ENCODE measurements around the gene CYP27B1.

CYP27B1 gene

DNA sequence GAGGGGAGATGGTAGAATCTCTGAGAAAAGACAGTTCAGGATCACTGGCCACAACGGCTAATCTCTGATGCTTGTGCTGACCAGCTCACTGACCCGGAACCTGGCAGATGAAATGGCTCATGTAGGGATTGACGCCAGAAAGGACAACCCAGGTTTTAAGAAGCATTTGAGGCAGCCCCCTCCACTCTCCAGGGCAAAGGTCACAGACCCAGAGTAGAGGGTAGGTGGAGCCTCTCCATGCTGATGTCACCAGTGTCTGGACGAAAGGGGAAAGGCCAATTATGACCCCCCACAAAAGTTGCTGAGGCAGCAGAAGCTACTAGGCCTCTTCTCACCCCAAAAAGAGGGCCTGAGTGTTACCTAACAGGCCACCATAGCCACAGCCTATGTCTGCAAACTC is 3.9 kb upstream of the CYP27B1 start:
- peak overlapping the region; percentile 98 for H3K4me3 Mint-ChIP-seq
- DNase-seq (ENCODE audit: low spot score in 2 of 2) (no peak), ATAC-seq (replicated peaks; ENCODE audit: extremely low read depth, poor library complexity, severe bottlenecking) (no peak)
- H3K27ac Mint-ChIP-seq (ENCODE audit: low read depth): no peak overlapping the region
- peaks cover 10% of the 10 kb centered on the region for H3K36me3 Mint-ChIP-seq (ENCODE audit: insufficient read depth)
- no peaks in the 10 kb centered on the region for H3K9me3 Mint-ChIP-seq
- peaks cover 23% of the 10 kb centered on the region for H3K4me1 Mint-ChIP-seq
- peaks cover 13% of the 10 kb centered on the region for H3K27me3 Mint-ChIP-seq

GRCh38 chr12:57769594-57769993 is 2.7 kb upstream of the CYP27B1 start:
- ATAC-seq (replicated peaks; ENCODE audit: extremely low read depth, poor library complexity, severe bottlenecking): no peak
- no peak overlapping the region for H3K27ac Mint-ChIP-seq (ENCODE audit: low read depth)

GRCh38 chr12:57767876-57768275 is 998 bp upstream of the CYP27B1 start:
- Mint-ChIP-seq H3K27ac (ENCODE audit: low read depth) (no peak overlapping the region), H3K4me1 (peaks cover 33% of the 10 kb centered on the region), H3K27me3 (peaks cover 39% of the 10 kb centered on the region), H3K36me3 (ENCODE audit: insufficient read depth) (peaks cover 12% of the 10 kb centered on the region), H3K9me3 (no peaks in the 10 kb centered on the region), H3K4me3 (no peak overlapping the region)
- DNase-seq (ENCODE audit: low spot score in 2 of 2) (no peak), ATAC-seq (replicated peaks; ENCODE audit: extremely low read depth, poor library complexity, severe bottlenecking) (no peak)

More at GRCh38 chr12:57769594-57769993, 2.7 kb upstream of the CYP27B1 start:
- peaks cover 12% of the 10 kb centered on the region for H3K36me3 Mint-ChIP-seq (ENCODE audit: insufficient read depth)
- DNase-seq (ENCODE audit: low spot score in 2 of 2): no peak
- peaks cover 31% of the 10 kb centered on the region for H3K4me1 Mint-ChIP-seq
- H3K4me3 Mint-ChIP-seq: no peak overlapping the region
- no peaks in the 10 kb centered on the region for H3K9me3 Mint-ChIP-seq
- H3K27me3 Mint-ChIP-seq: peaks cover 25% of the 10 kb centered on the region

DNA sequence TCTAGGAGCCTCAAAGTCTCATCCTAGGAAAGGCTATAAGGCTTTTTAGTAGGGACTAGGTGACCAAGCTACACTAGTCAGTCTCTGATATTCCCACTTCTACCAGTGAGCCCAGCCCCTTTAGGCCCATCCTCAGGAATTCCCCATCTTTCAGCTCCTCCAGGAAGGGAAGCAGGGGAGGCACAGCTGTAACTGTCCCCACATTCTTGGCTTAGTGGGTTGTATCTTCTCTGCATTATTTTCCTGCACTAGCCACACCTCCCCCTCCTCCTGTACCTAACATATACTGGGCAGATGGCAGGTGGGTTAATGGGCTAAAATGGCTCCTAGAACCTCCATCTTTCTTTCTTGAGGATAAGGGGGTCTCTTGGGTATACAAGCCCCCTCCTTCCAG is 424 bp upstream of the CYP27B1 start:
- no peak overlapping the region for H3K4me3 Mint-ChIP-seq

GRCh38 chr12:57765698-57766463 is 997 bp downstream of the CYP27B1 start:
- Mint-ChIP-seq H3K4me3 (peak overlapping the region; percentile 83), H3K27me3 (peaks cover 39% of the 10 kb centered on the region), H3K9me3 (no peaks in the 10 kb centered on the region), H3K36me3 (ENCODE audit: insufficient read depth) (peaks cover 8% of the 10 kb centered on the region), H3K27ac (ENCODE audit: low read depth) (no peak overlapping the region), H3K4me1 (peaks cover 22% of the 10 kb centered on the region)
- ATAC-seq (replicated peaks; ENCODE audit: extremely low read depth, poor library complexity, severe bottlenecking) (peak; percentile 16), DNase-seq (ENCODE audit: low spot score in 2 of 2) (no peak)

More for the DNA sequence above, 424 bp upstream of the CYP27B1 start:
- DNase-seq (ENCODE audit: low spot score in 2 of 2) (no peak), ATAC-seq (replicated peaks; ENCODE audit: extremely low read depth, poor library complexity, severe bottlenecking) (no peak)
- H3K27ac Mint-ChIP-seq (ENCODE audit: low read depth): no peak overlapping the region
- peaks cover 31% of the 10 kb centered on the region for H3K4me1 Mint-ChIP-seq
- H3K27me3 Mint-ChIP-seq: peaks cover 39% of the 10 kb centered on the region
- H3K36me3 Mint-ChIP-seq (ENCODE audit: insufficient read depth): peaks cover 12% of the 10 kb centered on the region
- H3K9me3 Mint-ChIP-seq: no peaks in the 10 kb centered on the region

DNA sequence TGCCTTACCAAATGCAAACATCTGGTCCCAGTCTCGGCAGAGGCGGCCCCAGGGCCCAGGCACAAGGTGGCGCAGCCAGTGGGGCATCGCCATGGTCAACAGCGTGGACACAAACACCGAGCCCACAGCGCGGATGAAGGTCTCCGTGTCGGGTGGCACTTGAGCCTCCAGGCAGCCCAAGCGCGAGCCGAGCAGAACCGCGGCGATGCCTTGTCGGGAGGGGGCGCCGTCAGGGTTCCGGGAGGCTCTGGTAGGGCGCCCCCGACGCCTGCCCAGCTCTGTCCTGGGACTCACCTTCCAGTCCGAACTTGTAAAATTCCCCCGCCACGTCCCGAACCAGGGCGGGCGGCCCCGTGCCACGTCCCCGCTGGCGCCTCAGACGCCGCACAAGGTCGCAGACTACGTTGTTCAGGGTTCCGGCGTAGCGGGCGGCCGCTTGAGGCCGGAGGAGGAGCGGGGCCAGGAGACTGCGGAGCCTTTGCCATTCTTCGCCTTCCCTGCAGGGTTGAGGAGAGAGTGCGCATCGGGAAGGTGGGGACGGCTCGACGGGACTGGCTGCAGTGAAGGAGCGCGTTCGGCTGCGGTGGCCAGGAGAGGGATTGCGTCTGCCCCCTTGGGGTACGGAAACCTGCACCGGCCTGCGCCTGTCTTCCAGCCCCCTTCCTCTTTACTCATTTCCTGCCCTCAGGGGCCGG is 1.7 kb downstream of the CYP27B1 start:
- ATAC-seq (replicated peaks; ENCODE audit: extremely low read depth, poor library complexity, severe bottlenecking) (peak; percentile 69), DNase-seq (ENCODE audit: low spot score in 2 of 2) (no peak)
- no peak overlapping the region for H3K27ac Mint-ChIP-seq (ENCODE audit: low read depth)
- peaks cover 39% of the 10 kb centered on the region for H3K27me3 Mint-ChIP-seq
- peaks cover 6% of the 10 kb centered on the region for H3K36me3 Mint-ChIP-seq (ENCODE audit: insufficient read depth)
- peaks cover 22% of the 10 kb centered on the region for H3K4me1 Mint-ChIP-seq
- no peaks in the 10 kb centered on the region for H3K9me3 Mint-ChIP-seq
- peak overlapping the region; percentile 83 for H3K4me3 Mint-ChIP-seq

- Mint-ChIP-seq H3K9me3 (no peaks in the 10 kb centered on the region), H3K27ac (ENCODE audit: low read depth) (no peak overlapping the region), H3K36me3 (ENCODE audit: insufficient read depth) (peaks cover 6% of the 10 kb centered on the region), H3K27me3 (peaks cover 39% of the 10 kb centered on the region), H3K4me1 (peaks cover 26% of the 10 kb centered on the region), H3K4me3 (peak overlapping the region; percentile 83)
- no peak for ATAC-seq (replicated peaks; ENCODE audit: extremely low read depth, poor library complexity, severe bottlenecking)
- no peak for DNase-seq (ENCODE audit: low spot score in 2 of 2)
Observed at GRCh38 chr12:57764662-57765002, 2.2 kb downstream of the CYP27B1 start.

GRCh38 chr12:57763881-57764661 is 2.8 kb downstream of the CYP27B1 start:
- H3K27me3 Mint-ChIP-seq: peaks cover 39% of the 10 kb centered on the region
- H3K4me1 Mint-ChIP-seq: peaks cover 31% of the 10 kb centered on the region
- no peaks in the 10 kb centered on the region for H3K9me3 Mint-ChIP-seq
- H3K4me3 Mint-ChIP-seq: peak overlapping the region; percentile 83
- H3K27ac Mint-ChIP-seq (ENCODE audit: low read depth): no peak overlapping the region
- DNase-seq (ENCODE audit: low spot score in 2 of 2) (no peak), ATAC-seq (replicated peaks; ENCODE audit: extremely low read depth, poor library complexity, severe bottlenecking) (no peak)
- H3K36me3 Mint-ChIP-seq (ENCODE audit: insufficient read depth): peaks cover 5% of the 10 kb centered on the region

DNA sequence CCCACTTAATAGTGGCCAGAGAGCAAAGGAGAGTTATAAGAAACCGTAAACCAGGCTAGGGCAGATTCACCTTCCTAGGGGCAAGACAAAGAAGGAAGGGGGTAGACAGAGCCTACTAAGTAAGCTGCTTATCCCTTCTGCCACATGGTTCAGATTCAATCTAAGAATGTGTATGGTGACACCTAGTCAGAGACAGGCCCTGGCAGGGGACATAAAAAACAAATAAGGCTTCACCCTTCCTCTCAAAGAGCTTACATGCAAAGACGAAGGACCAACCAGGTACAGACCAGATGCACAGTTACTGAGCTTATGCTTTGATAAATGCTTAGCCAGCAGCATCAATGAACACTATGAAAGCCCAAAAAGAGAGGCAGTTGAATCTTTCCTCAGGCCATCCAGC is 4.4 kb downstream of the CYP27B1 start:
- Mint-ChIP-seq H3K9me3 (no peaks in the 10 kb centered on the region), H3K36me3 (ENCODE audit: insufficient read depth) (peaks cover 6% of the 10 kb centered on the region), H3K27me3 (peaks cover 39% of the 10 kb centered on the region), H3K4me1 (peaks cover 39% of the 10 kb centered on the region), H3K27ac (ENCODE audit: low read depth) (no peak overlapping the region), H3K4me3 (no peak overlapping the region)
- no peak for ATAC-seq (replicated peaks; ENCODE audit: extremely low read depth, poor library complexity, severe bottlenecking)
- no peak for DNase-seq (ENCODE audit: low spot score in 2 of 2)

DNA sequence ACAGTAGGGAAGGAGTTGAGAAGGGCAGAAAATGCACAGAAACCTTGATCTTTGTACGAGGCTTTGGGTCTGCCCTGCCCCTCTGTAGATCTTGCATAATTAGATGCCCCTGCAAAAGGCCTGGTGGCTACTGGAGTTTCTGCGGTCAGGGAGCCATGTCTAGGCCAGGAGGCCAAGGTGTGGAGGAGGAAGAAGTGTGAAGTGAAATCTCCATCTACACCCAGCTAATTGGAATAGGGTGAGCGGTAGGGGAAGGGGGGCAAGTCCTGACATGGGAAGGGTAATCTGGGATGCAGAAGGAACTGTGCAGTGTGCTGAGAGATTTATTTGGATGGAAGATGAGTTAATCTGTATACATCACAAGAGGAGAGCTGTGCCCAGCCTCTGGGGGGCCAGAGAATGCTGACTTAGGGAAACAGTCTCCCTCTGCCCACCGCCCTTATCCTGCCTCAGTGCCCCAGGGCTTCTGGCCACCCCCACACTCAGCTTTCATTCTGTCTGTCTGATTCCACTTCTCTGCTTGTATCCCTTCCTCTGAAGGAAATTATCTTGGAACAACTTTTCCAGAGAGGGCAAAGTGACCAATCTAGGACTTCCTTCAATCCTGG is 5.4 kb downstream of the CYP27B1 start:
- no peak for ATAC-seq (replicated peaks; ENCODE audit: extremely low read depth, poor library complexity, severe bottlenecking)
- H3K27me3 Mint-ChIP-seq: peaks cover 31% of the 10 kb centered on the region
- no peak overlapping the region for H3K4me3 Mint-ChIP-seq
- peaks cover 42% of the 10 kb centered on the region for H3K4me1 Mint-ChIP-seq
- peaks cover 13% of the 10 kb centered on the region for H3K36me3 Mint-ChIP-seq (ENCODE audit: insufficient read depth)
- DNase-seq (ENCODE audit: low spot score in 2 of 2): no peak
- H3K9me3 Mint-ChIP-seq: no peaks in the 10 kb centered on the region
- no peak overlapping the region for H3K27ac Mint-ChIP-seq (ENCODE audit: low read depth)

DNA sequence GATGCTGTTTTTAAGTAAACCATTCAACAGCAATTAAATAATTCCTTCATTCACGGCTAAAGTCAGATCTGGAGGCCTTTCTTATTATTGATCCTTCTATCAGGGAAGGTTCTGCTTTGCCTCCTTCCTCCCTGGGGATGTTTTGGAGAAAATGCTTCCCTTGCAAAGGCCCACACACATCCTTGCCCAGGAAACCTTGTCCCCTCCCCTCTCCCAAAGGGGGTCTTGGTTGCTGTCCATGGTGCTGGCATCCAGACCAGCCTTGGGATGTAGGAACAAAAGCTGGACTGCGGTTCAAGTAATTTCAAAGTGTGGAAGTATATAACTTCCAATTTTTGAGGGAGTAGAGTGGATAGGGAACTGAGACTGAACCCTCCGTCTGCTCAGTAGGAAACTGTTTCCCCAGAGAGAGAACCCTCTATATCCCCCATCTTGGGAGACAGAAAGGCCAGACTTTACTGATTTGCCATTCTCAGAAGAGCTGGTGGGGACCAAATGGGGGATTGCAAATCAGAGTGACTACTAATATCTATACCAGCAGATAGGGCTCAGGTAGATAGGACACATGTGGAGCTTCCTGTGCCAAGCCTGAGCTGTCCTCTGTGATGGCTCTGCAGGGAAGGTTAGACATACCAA is 6.4 kb downstream of the CYP27B1 start:
- no peak overlapping the region for H3K4me3 Mint-ChIP-seq
- no peak overlapping the region for H3K27ac Mint-ChIP-seq (ENCODE audit: low read depth)
- peaks cover 18% of the 10 kb centered on the region for H3K36me3 Mint-ChIP-seq (ENCODE audit: insufficient read depth)
- peaks cover 23% of the 10 kb centered on the region for H3K27me3 Mint-ChIP-seq
- ATAC-seq (replicated peaks; ENCODE audit: extremely low read depth, poor library complexity, severe bottlenecking) (no peak), DNase-seq (ENCODE audit: low spot score in 2 of 2) (no peak)
- H3K9me3 Mint-ChIP-seq: no peaks in the 10 kb centered on the region
- H3K4me1 Mint-ChIP-seq: peaks cover 41% of the 10 kb centered on the region

DNA sequence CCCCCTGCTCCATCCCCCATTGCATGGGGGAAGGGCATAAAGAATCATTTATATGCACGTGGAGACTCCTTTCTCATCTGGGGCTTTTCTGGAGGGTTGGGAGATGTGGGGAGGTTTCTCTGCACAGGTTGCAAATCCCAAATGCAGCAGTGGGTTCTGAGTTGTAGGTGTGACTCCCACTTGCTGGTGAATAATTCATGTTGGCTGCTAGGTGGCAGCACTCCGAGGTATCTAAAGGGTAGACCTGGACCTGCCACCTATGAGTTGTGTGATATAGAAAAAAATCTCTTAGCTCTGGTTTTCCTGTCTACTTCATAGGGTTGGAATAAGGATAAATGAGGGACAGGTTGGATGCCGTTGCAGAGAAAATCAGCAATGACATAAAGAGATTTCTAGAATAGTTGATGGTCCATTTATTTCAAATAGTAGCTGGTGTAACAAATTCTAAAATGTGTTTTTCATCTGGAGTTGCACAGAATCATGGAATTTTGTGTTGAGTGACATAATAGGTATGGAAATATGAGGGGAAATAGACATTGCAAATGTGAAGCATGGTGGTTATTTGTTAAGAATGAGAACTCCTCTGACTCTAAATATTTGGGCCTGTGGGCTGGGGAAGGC is 7.4 kb downstream of the CYP27B1 start:
- peaks cover 39% of the 10 kb centered on the region for H3K4me1 Mint-ChIP-seq
- DNase-seq (ENCODE audit: low spot score in 2 of 2) (no peak), ATAC-seq (replicated peaks; ENCODE audit: extremely low read depth, poor library complexity, severe bottlenecking) (peak; percentile 20)
- peaks cover 16% of the 10 kb centered on the region for H3K36me3 Mint-ChIP-seq (ENCODE audit: insufficient read depth)
- H3K27ac Mint-ChIP-seq (ENCODE audit: low read depth): no peak overlapping the region
- no peaks in the 10 kb centered on the region for H3K9me3 Mint-ChIP-seq
- H3K4me3 Mint-ChIP-seq: no peak overlapping the region
- H3K27me3 Mint-ChIP-seq: peaks cover 13% of the 10 kb centered on the region

All from central memory CD8-positive, alpha-beta T cell (primary cell).